H9 (cell line): ENCODE data around the gene CERS6. TPM values are rescaled to one million over a fixed set of nuclear protein-coding genes. Genes with fewer than 3 reads are reported as not detected.

Experiments used
- DNase-seq: peaks from one replicate; pipeline ENCODE4 v3.0.0-alpha.2; 2017
- H2AFZ ChIP-seq: one replicate; pipeline ENCODE4 v1.6.1; 2013; ENCODE audit warnings: mild to moderate bottlenecking, low read length, control low read depth, moderate library complexity
- H2AK5ac ChIP-seq: 2 replicates; pipeline ENCODE4 v1.6.1; 2013; ENCODE audit warnings: low read length, control low read depth, mixed read lengths; ENCODE audit not compliant: insufficient read length
- H2BK120ac ChIP-seq: one replicate; pipeline ENCODE4 v1.6.1; 2013; ENCODE audit warnings: low read depth, mild to moderate bottlenecking, low read length, control low read depth, inconsistent platforms; ENCODE audit not compliant: poor library complexity, severe bottlenecking
- H2BK12ac ChIP-seq: 2 replicates; pipeline ENCODE4 v1.6.1; 2013; ENCODE audit warnings: low read length, control low read depth, mixed read lengths, low read depth; ENCODE audit not compliant: insufficient read length
- H2BK15ac ChIP-seq: 2 replicates; pipeline ENCODE4 v1.6.1; 2013; ENCODE audit warnings: low read depth, low read length, control low read depth
- H2BK20ac ChIP-seq: one replicate; pipeline ENCODE4 v1.6.1; 2013; ENCODE audit warnings: low read depth, mild to moderate bottlenecking, low read length, control low read depth, inconsistent platforms; ENCODE audit not compliant: poor library complexity, severe bottlenecking
- H2BK5ac ChIP-seq: 2 replicates; pipeline ENCODE4 v1.6.1; 2013; ENCODE audit warnings: low read length, control low read depth, mixed read lengths; ENCODE audit not compliant: insufficient read length
- H3K14ac ChIP-seq: 2 replicates; pipeline ENCODE4 v1.6.1; 2013; ENCODE audit warnings: low read length, control low read depth; ENCODE audit not compliant: insufficient read depth
- H3K18ac ChIP-seq: 2 replicates; pipeline ENCODE4 v1.6.1; 2013; ENCODE audit warnings: low read depth, mild to moderate bottlenecking, mixed read lengths, low read length, control low read depth; ENCODE audit not compliant: insufficient read length
- H3K23ac ChIP-seq: 2 replicates; pipeline ENCODE4 v1.6.1; 2013; ENCODE audit warnings: low read length, control low read depth, mixed read lengths, low read depth; ENCODE audit not compliant: insufficient read length
- H3K23me2 ChIP-seq: 2 replicates; pipeline ENCODE4 v1.6.1; 2013; ENCODE audit warnings: low read depth, mild to moderate bottlenecking, mixed read lengths, low read length, control low read depth; ENCODE audit not compliant: insufficient read length, poor library complexity, severe bottlenecking
- H3K27ac ChIP-seq: 2 replicates; pipeline ENCODE4 v1.5.1; 2013; ENCODE audit warnings: low read length, control low read depth, mixed read lengths, low read depth; ENCODE audit not compliant: insufficient read length
- H3K27me3 ChIP-seq: 2 replicates; pipeline ENCODE4 v1.6.1; 2013; ENCODE audit warnings: low read length, control low read depth, inconsistent platforms; ENCODE audit not compliant: insufficient read depth
- H3K4ac ChIP-seq: 2 replicates; pipeline ENCODE4 v1.6.1; 2013; ENCODE audit warnings: low read depth, mild to moderate bottlenecking, control low read depth, inconsistent platforms, low read length, moderate library complexity
- H3K4me1 ChIP-seq: 2 replicates; pipeline ENCODE4 v1.6.1; 2013; ENCODE audit warnings: low read length, control low read depth, inconsistent platforms; ENCODE audit not compliant: insufficient read depth
- H3K4me2 ChIP-seq: 2 replicates; pipeline ENCODE4 v1.6.1; 2013; ENCODE audit warnings: low read length, control low read depth, mixed read lengths; ENCODE audit not compliant: insufficient read length, insufficient read depth
- H3K56ac ChIP-seq: 2 replicates; pipeline ENCODE4 v1.6.1; 2013; ENCODE audit warnings: low read depth, mild to moderate bottlenecking, mixed read lengths, low read length, control low read depth; ENCODE audit not compliant: insufficient read length
- H3K79me1 ChIP-seq: 2 replicates; pipeline ENCODE4 v1.6.1; 2013; ENCODE audit warnings: low read depth, mild to moderate bottlenecking, moderate library complexity, low read length, control low read depth, inconsistent platforms; ENCODE audit not compliant: insufficient read depth, poor library complexity, severe bottlenecking
- H3K79me2 ChIP-seq: 2 replicates; pipeline ENCODE4 v1.6.1; 2013; ENCODE audit warnings: low read length, control low read depth, inconsistent platforms; ENCODE audit not compliant: insufficient read depth
- H3K9ac ChIP-seq: 2 replicates; pipeline ENCODE4 v1.6.1; 2013; ENCODE audit warnings: low read length, control low read depth, mixed read lengths; ENCODE audit not compliant: insufficient read length; ENCODE audit errors: extremely low read depth
- H3K9me3 ChIP-seq: one replicate; pipeline ENCODE4 v1.6.1; 2013; ENCODE audit warnings: low read depth, low read length, inconsistent platforms; ENCODE audit not compliant: control insufficient read depth
- H3T11ph ChIP-seq: one replicate; pipeline ENCODE4 v1.6.1; 2013; ENCODE audit warnings: mild to moderate bottlenecking, low read length, control low read depth, inconsistent platforms
- H4K20me1 ChIP-seq: one replicate; pipeline ENCODE4 v1.6.1; 2013; ENCODE audit not compliant: control insufficient read depth, insufficient read length, insufficient read depth
- H4K5ac ChIP-seq: 2 replicates; pipeline ENCODE4 v1.6.1; 2013; ENCODE audit warnings: low read depth, mild to moderate bottlenecking, mixed read lengths, low read length, control low read depth; ENCODE audit not compliant: insufficient read length
- H4K8ac ChIP-seq: replicated peaks from 2 replicates; pipeline ENCODE4 v1.6.1; 2013; ENCODE audit warnings: low read length, control low read depth, mixed read lengths, low read depth; ENCODE audit not compliant: insufficient read length
- H4K91ac ChIP-seq: 2 replicates; pipeline ENCODE4 v1.6.1; 2013; ENCODE audit warnings: low read depth, mild to moderate bottlenecking, moderate library complexity, mixed read lengths, low read length, control low read depth; ENCODE audit not compliant: insufficient read length
- H3K27ac Mint-ChIP-seq, 3 experiments: 2 replicates in 2 of 3; 3 replicates in 1 of 3; pipeline ENCODE4 v1.8.0; 2020 to 2021; ENCODE audit warnings: mixed read lengths in 3 of 3, mild to moderate bottlenecking in 1 of 3, moderate library complexity in 1 of 3
- H3K27me3 Mint-ChIP-seq: 2 replicates; pipeline ENCODE4 v1.8.0; 2021; ENCODE audit warnings: low read depth, mild to moderate bottlenecking, moderate library complexity, mixed read lengths
- H3K36me3 Mint-ChIP-seq, 3 experiments: 2 replicates in 2 of 3; 3 replicates in 1 of 3; pipeline ENCODE4 v1.8.0; 2020 to 2021; ENCODE audit warnings: low read depth in 3 of 3, mixed read lengths in 3 of 3; ENCODE audit not compliant: insufficient read depth in 1 of 3
- H3K4me1 Mint-ChIP-seq, 2 experiments: 2 replicates each; pipeline ENCODE4 v1.8.0; 2020; ENCODE audit warnings: mixed read lengths in 2 of 2
- H3K4me3 Mint-ChIP-seq, 2 experiments: 2 replicates in 1 of 2; 3 replicates in 1 of 2; pipeline ENCODE4 v1.8.0; 2020 to 2021; ENCODE audit warnings: mild to moderate bottlenecking in 2 of 2, mixed read lengths in 2 of 2, moderate library complexity in 1 of 2
- H3K9me3 Mint-ChIP-seq, 2 experiments: 2 replicates in 1 of 2; 3 replicates in 1 of 2; pipeline ENCODE4 v1.8.0; 2020; ENCODE audit warnings: mild to moderate bottlenecking in 2 of 2, mixed read lengths in 2 of 2, moderate library complexity in 1 of 2
- CTCF ChIP-seq: fragments of 200-600 bp; sonication (generic); conservative IDR thresholded peaks from 3 replicates; pipeline ENCODE4 v1.8.0; 2021; ENCODE audit warnings: antibody characterized with exemption, mild to moderate bottlenecking
- WGBS: extraction: QIAGEN DNeasy Blood & Tissue Kit; methylation state at CpG from one replicate; pipeline ENCODE4 v1.1.7; 2013; ENCODE audit warnings: missing lambda C conversion rate, low lambda C conversion rate, mixed read lengths; ENCODE audit not compliant: insufficient read length; ENCODE audit errors: extremely low coverage; 5-methylcytosine and 5-hydroxymethylcytosine counted together
- total RNA-seq: library from RNA; stranded (reverse); gene quantifications from 2 replicates; pipeline ENCODE4 v1.2.1, GENCODE V29; 2021

CERS6 gene
- total RNA-seq, 1 experiment from 2014 or later: 17.7 TPM

GRCh38 chr2:168796090-168796577 lies 340.1 kb downstream of the CERS6 start:
- Histone ChIP-seq H3K14ac (no peak overlapping the region; the same call in 1 of the 2 replicates), H3K79me1 (no peaks in the 10 kb centered on the region), H2BK20ac (no peak overlapping the region), H4K5ac (no peak overlapping the region), H2BK120ac (no peak overlapping the region), H3K4ac (no peak overlapping the region), H3K27ac (no peak overlapping the region), H2BK15ac (no peak overlapping the region), H3K27me3 (no peaks in the 10 kb centered on the region), H3K4me2 (no peak overlapping the region), H3K79me2 (no peaks in the 10 kb centered on the region), H2BK5ac (no peak overlapping the region), H3K23ac (no peak overlapping the region), H4K8ac (no peak overlapping the region), H2BK12ac (no peak overlapping the region), H2AK5ac (no peak overlapping the region), H3K23me2 (no peaks in the 10 kb centered on the region), H3K18ac (no peak overlapping the region), H2AFZ (no peak overlapping the region), H4K20me1 (no peaks in the 10 kb centered on the region), H4K91ac (no peak overlapping the region), H3K9me3 (no peaks in the 10 kb centered on the region), H3K9ac (no peak overlapping the region), H3K56ac (no peak overlapping the region), H3T11ph (no peak overlapping the region), H3K4me1 (peaks cover 16% of the 10 kb centered on the region; the same call in 1 of the 2 replicates)
- WGBS: no CpG with 5 or more reads among the region's 9 CpGs
- TF ChIP-seq CTCF: no peak
- Mint-ChIP-seq H3K9me3 (no peaks in the 10 kb centered on the region; a peak in 1 of 5 replicates), H3K4me1 (peaks cover 21 to 23% of the 10 kb centered on the region in 2 experiments), H3K4me3 (no peak overlapping the region), H3K27ac (0 out of 7 replicates have a peak overlapping the region, but pooled peaks of 1 of the 3 experiments have one; percentile 4), H3K27me3 (peaks cover 12% of the 10 kb centered on the region), H3K36me3 (no peaks in the 10 kb centered on the region; a peak in 1 of 7 replicates)
- no peak for DNase-seq
